Sigmoid colon (tissue), 4 donors: ENCODE data around the gene THRB.

Source experiments
- POLR2AphosphoS5 ChIP-seq, 4 donors: sonication (generic); formaldehyde crosslinking; IDR thresholded peaks; one replicate each; pipeline ENCODE4 v1.6.1; 2017; ENCODE audit warnings: antibody characterized with exemption in 4 of 4
- TF ChIP-seq, protein P1 (sequence below), 4 experiments: fragments of 450-650 bp in 3 of 4; fragments of 200-600 bp in 1 of 4; IDR thresholded peaks; one replicate each; pipeline ENCODE4 v1.5.1; 2016 to 2019; ENCODE audit warnings: antibody characterized with exemption in 4 of 4, mild to moderate bottlenecking in 3 of 4, moderate library complexity in 2 of 4

DNA sequence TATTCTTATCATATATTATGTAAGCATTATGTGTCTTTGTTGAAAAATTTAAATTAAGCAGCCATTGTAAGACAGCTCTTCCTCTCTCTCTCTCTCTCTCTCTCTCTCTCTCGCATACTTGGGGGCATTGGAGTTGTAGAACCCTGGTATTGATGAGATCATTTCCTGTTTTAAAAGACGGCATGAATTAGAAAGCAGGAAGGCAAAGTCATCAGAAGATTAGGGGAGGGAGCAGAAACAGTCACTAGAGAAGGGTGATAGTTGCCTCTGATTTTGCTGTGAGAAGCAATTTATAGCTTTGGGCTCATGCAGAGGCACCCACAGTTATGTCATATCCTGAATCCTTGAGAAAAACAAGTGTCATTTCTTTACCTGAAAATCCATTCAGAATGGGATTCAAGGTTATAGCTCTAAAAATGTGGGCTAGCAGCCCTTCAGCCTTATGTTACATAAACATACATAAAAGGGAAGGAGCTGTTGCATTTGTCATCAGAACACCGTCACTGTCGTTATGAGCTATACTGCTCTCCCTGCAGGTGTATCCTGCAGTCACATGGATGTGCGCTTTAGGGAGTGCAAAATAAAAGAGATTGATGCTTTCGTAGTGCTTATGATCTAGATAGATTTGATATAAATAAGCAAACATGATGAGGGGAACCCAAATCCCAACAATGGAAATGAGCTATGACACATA, 335.7 kb downstream of the THRB start:
- TF ChIP-seq POLR2AphosphoS5 (IDR thresholded peaks at IDR 0.05) = no peak
- TF ChIP-seq, protein P1, sequence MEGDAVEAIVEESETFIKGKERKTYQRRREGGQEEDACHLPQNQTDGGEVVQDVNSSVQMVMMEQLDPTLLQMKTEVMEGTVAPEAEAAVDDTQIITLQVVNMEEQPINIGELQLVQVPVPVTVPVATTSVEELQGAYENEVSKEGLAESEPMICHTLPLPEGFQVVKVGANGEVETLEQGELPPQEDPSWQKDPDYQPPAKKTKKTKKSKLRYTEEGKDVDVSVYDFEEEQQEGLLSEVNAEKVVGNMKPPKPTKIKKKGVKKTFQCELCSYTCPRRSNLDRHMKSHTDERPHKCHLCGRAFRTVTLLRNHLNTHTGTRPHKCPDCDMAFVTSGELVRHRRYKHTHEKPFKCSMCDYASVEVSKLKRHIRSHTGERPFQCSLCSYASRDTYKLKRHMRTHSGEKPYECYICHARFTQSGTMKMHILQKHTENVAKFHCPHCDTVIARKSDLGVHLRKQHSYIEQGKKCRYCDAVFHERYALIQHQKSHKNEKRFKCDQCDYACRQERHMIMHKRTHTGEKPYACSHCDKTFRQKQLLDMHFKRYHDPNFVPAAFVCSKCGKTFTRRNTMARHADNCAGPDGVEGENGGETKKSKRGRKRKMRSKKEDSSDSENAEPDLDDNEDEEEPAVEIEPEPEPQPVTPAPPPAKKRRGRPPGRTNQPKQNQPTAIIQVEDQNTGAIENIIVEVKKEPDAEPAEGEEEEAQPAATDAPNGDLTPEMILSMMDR (IDR thresholded peaks at IDR 0.05) = no peak
